ENCODE data around the gene UBE2I. TPM values are rescaled to one million over a fixed set of nuclear protein-coding genes. Genes with fewer than 3 reads are reported as not detected.

The UBE2I gene
- total RNA-seq, 2 experiments from 2014 or later, result 122 to 323 TPM

DNA sequence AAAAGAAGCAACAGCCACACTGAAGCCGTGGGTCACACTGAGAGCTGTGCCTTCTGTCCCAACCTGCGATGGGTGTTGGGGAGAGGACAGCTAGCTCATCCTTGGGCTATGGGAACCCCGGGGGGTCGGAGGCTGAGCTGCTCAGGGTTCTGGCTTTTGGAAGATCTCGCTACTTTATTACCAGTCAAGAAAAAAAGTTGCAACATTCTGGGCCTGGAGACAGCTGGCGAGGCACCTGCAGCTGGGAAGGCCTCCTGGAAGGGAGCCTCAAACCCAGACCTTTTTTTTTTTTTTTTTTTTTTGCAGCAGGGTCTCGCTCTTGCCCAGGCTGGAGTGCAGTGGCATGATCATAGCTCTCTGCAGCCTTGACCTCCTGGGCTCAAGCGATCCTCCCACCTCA lies 28.7 kb upstream of the UBE2I start:
- H3K27ac ChIP-seq (ENCODE audit: low read depth, low read length, poor library complexity, severe bottlenecking), result no peak overlapping the region
- no peaks in the 10 kb centered on the region for H3K4me1 ChIP-seq (ENCODE audit: insufficient read depth, low read length, poor library complexity, severe bottlenecking)
- H4K20me1 ChIP-seq (ENCODE audit: insufficient read depth, low read length), result no peaks in the 10 kb centered on the region
- no peak overlapping the region for H2AFZ ChIP-seq (ENCODE audit: low read length)
- ChIA-PET CTCF (ENCODE audit: unreplicated experiment) (no interaction called here), POLR2A (no interaction called here)
- H3K9me2 ChIP-seq (ENCODE audit: insufficient read depth, low read length), result no peaks in the 10 kb centered on the region
- TF ChIP-seq CTCF (conservative IDR thresholded peaks at IDR 0.05; ENCODE audit: low read length) (no peak), EZH2phosphoT487 (IDR thresholded peaks at IDR 0.05; ENCODE audit: borderline replicate concordance, low read depth, low read length) (no peak)
- no peak overlapping the region for H3K4me2 ChIP-seq (ENCODE audit: low read length)
- H3K36me3 ChIP-seq (ENCODE audit: insufficient read depth, low read length), result no peaks in the 10 kb centered on the region
- BruUV-seq (replicated peaks), result no TSS peak
- intact Hi-C loops (cut with micrococcal nuclease; ENCODE audit: unreplicated experiment), result no loop called here
- DNase-seq (ENCODE audit: low spot score), result no peak
- no peaks in the 10 kb centered on the region for H3K79me2 ChIP-seq (ENCODE audit: insufficient read depth, low read depth, low read length)
- no peaks in the 10 kb centered on the region for H3K9me3 ChIP-seq (ENCODE audit: low read length)
- no peak overlapping the region for H3K4me3 ChIP-seq (ENCODE audit: low read depth, low read length, poor library complexity, severe bottlenecking)

DNA sequence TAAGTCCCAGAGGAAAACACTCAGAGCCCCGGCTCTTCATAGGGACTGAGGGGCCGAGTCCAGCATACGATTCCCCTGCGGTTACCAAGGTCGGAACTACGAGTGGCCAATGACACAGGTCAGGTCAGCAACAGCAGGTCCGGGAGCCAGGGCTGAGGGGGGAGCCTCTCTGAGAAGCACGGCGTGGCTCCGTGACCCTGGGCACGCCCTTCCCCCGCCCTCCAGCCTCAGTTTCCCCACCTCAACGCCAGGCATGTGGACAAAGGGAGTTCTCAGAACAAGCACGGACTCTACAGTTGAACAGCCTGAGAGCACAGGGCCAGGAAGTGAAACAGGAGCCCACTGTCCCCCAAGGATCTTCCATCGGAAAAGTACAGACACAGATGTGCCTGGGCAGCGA lies 27.9 kb upstream of the UBE2I start:
- intact Hi-C loops (cut with micrococcal nuclease; ENCODE audit: unreplicated experiment), result no loop called here

More for the DNA sequence above, 27.9 kb upstream of the UBE2I start:
- H3K4me2 ChIP-seq (ENCODE audit: low read length), result no peak overlapping the region
- ChIA-PET POLR2A (no interaction called here), CTCF (ENCODE audit: unreplicated experiment) (no interaction called here)
- no peaks in the 10 kb centered on the region for H3K4me1 ChIP-seq (ENCODE audit: insufficient read depth, low read length, poor library complexity, severe bottlenecking)
- H3K4me3 ChIP-seq (ENCODE audit: low read depth, low read length, poor library complexity, severe bottlenecking), result no peak overlapping the region
- no peaks in the 10 kb centered on the region for H3K36me3 ChIP-seq (ENCODE audit: insufficient read depth, low read length)
- no peaks in the 10 kb centered on the region for H3K79me2 ChIP-seq (ENCODE audit: insufficient read depth, low read depth, low read length)
- H3K9me3 ChIP-seq (ENCODE audit: low read length), result no peaks in the 10 kb centered on the region
- no peak overlapping the region for H2AFZ ChIP-seq (ENCODE audit: low read length)
- no TSS peak for BruUV-seq (replicated peaks)
- no peak for TF ChIP-seq CTCF (conservative IDR thresholded peaks at IDR 0.05; ENCODE audit: low read length)
- no peak for TF ChIP-seq EZH2phosphoT487 (IDR thresholded peaks at IDR 0.05; ENCODE audit: borderline replicate concordance, low read depth, low read length)
- no peaks in the 10 kb centered on the region for H3K9me2 ChIP-seq (ENCODE audit: insufficient read depth, low read length)
- no peaks in the 10 kb centered on the region for H4K20me1 ChIP-seq (ENCODE audit: insufficient read depth, low read length)
- no peak for DNase-seq (ENCODE audit: low spot score)
- no peak overlapping the region for H3K27ac ChIP-seq (ENCODE audit: low read depth, low read length, poor library complexity, severe bottlenecking)

Data from OCI-LY7 (cell line).